IPS-15b (cell line): Measurements from ENCODE around the gene MRFAP1L1.

ENCODE experiments used
- H3K27me3 ChIP-seq: one replicate; pipeline ENCODE4 v1.6.1; 2013; ENCODE audit warnings: low read length; ENCODE audit not compliant: control insufficient read depth, insufficient read depth
- H3K36me3 ChIP-seq: one replicate; pipeline ENCODE4 v1.6.1; 2013; ENCODE audit warnings: low read length; ENCODE audit not compliant: control insufficient read depth, insufficient read depth
- H3K4me1 ChIP-seq: one replicate; pipeline ENCODE4 v1.6.1; 2013; ENCODE audit warnings: mild to moderate bottlenecking, low read length; ENCODE audit not compliant: control insufficient read depth, insufficient read depth
- H3K4me3 ChIP-seq: one replicate; pipeline ENCODE4 v1.5.1; 2013; ENCODE audit warnings: low read depth, low read length
- H3K9ac ChIP-seq: one replicate; pipeline ENCODE4 v1.6.1; 2013; ENCODE audit warnings: low read depth, mild to moderate bottlenecking, low read length
- H3K9me3 ChIP-seq: one replicate; pipeline ENCODE4 v1.6.1; 2013; ENCODE audit warnings: mild to moderate bottlenecking, low read length; ENCODE audit not compliant: control insufficient read depth, insufficient read depth

The MRFAP1L1 gene

GRCh38 chr4:6721121-6721520 lies 11.5 kb upstream of the MRFAP1L1 start:
- Histone ChIP-seq H3K9me3 (no peaks in the 10 kb centered on the region), H3K9ac (no peak overlapping the region), H3K4me3 (no peak overlapping the region)

GRCh38 chr4:6720202-6720699 lies 10.6 kb upstream of the MRFAP1L1 start:
- H3K27me3 ChIP-seq = no peaks in the 10 kb centered on the region
- no peaks in the 10 kb centered on the region for H3K9me3 ChIP-seq
- no peaks in the 10 kb centered on the region for H3K36me3 ChIP-seq
- peaks cover 5% of the 10 kb centered on the region for H3K4me1 ChIP-seq
- H3K9ac ChIP-seq = no peak overlapping the region
- H3K4me3 ChIP-seq = no peak overlapping the region

More at GRCh38 chr4:6721121-6721520, 11.5 kb upstream of the MRFAP1L1 start:
- Histone ChIP-seq H3K4me1 (peaks cover 5% of the 10 kb centered on the region), H3K36me3 (no peaks in the 10 kb centered on the region), H3K27me3 (no peaks in the 10 kb centered on the region)

DNA sequence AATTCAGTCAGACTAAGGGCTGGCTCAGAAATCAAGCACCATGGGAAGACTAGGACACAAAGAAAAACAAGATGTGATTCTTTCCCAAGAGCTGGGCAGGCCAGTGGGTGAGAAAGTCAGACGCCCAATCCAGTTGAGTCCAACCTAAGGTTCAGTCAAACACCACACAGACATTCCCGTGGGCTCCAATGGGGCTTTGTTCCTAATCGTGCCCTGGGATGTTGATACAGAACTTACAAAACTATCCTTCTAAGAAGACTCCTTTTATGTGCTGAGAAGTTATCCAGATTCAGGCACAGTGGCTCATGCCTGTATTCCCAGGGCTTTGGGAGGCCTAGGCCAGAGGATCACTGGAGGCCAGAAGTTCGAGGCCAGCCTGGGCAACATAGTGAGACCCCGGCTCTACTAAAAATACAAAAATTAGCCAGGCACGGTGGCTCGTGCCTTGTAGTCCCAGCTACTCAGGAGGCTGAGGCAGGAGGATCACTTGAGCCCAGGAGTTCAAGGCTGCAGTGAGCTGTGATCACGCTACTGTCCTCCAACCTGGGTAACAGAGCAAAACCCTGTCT lies 10.0 kb upstream of the MRFAP1L1 start:
- Histone ChIP-seq H3K27me3 (no peaks in the 10 kb centered on the region), H3K4me1 (peaks cover 5% of the 10 kb centered on the region), H3K36me3 (no peaks in the 10 kb centered on the region), H3K9me3 (no peaks in the 10 kb centered on the region), H3K9ac (no peak overlapping the region), H3K4me3 (no peak overlapping the region)

DNA sequence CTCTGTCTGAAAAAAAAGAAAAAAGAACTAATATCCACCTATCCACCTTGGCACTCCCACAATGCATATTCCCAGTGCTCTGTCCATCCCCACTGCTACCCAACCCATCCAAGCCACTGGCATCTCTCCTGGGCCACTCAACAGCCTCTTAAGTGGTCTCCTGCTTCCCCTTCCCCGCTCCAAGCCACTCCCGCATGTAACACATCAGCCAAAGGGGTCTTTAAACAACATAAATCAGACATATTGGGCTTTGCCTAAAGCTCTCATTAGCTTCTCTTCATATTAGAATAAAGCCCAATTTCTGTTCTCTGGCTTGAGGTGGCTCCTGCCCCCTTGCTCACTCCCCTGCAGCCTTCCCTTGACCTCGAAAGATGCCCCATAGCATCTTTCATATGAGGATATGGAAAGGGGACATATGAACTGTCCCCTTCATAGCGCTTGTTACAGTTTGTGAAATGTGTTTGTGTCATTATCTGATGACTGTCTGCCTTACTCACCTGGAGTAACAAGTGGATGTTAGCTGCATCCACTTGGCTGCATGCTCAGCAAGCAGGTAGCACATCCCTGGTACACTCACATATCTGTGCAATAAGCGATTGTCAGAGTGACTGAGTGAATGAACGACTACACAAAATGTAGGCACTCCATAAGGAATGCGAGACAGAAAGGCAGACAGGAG lies 9.4 kb upstream of the MRFAP1L1 start:
- Histone ChIP-seq H3K4me1 (peaks cover 5% of the 10 kb centered on the region), H3K9me3 (no peaks in the 10 kb centered on the region), H3K4me3 (no peak overlapping the region), H3K36me3 (no peaks in the 10 kb centered on the region), H3K9ac (no peak overlapping the region), H3K27me3 (no peaks in the 10 kb centered on the region)

GRCh38 chr4:6716958-6717655 lies 7.4 kb upstream of the MRFAP1L1 start:
- peaks cover 5% of the 10 kb centered on the region for H3K4me1 ChIP-seq
- H3K27me3 ChIP-seq = peaks cover 3% of the 10 kb centered on the region
- H3K9me3 ChIP-seq = no peaks in the 10 kb centered on the region
- H3K4me3 ChIP-seq = peak overlapping the region; percentile 95
- H3K9ac ChIP-seq = peak overlapping the region; percentile 86
- H3K36me3 ChIP-seq = no peaks in the 10 kb centered on the region

DNA sequence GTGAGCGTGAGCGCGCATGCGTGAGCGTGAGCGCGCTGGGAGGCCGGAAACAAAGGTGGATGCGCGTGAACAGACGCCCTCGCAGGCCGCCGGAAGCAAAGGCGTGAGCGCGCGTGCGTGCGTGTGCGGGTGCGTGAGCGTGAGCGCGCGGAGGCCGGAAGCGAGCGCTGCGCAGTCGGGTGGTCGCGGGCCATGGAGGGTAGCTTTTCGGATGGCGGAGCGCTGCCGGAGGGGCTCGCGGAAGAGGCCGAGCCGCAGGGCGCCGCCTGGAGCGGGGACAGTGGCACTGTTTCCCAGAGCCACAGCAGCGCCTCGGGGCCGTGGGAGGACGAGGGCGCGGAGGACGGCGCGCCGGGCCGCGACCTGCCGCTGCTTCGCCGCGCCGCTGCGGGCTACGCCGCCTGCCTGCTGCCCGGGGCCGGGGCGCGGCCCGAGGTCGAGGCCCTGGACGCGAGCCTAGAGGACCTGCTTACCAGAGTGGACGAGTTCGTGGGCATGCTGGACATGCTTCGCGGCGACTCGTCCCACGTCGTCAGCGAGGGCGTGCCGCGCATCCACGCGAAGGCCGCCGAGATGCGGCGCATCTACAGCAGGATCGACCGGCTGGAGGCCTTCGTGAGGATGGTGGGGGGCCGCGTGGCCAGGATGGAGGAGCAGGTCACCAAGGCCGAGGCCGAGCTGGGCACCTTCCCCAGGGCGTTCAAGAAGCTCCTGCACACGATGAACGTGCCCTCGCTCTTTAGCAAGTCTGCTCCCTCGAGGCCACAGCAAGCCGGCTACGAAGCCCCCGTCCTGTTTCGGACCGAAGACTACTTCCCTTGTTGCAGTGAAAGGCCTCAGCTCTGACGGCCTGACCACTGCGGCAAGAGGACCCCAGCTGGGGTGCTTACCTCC lies 6.6 kb upstream of the MRFAP1L1 start, which contains the start of gene BLOC1S4:
Gene BLOC1S4 (plus strand): TSS at position 157 of the 894 bp plus-strand sequence. CDS start 36 bp downstream, at position 193.
- Histone ChIP-seq H3K9me3 (no peaks in the 10 kb centered on the region), H3K36me3 (no peaks in the 10 kb centered on the region), H3K4me3 (peak within 1 kb of the TSS; percentile 95), H3K4me1 (peaks cover 5% of the 10 kb centered on the region), H3K27me3 (peaks cover 3% of the 10 kb centered on the region), H3K9ac (peak within 1 kb of the TSS; percentile 86)

- Histone ChIP-seq H3K4me3 (peak overlapping the region; percentile 95), H3K4me1 (peaks cover 5% of the 10 kb centered on the region), H3K9ac (no peak overlapping the region), H3K9me3 (no peaks in the 10 kb centered on the region), H3K36me3 (no peaks in the 10 kb centered on the region), H3K27me3 (peaks cover 3% of the 10 kb centered on the region)
Measured at GRCh38 chr4:6715704-6716017, 6.0 kb upstream of the MRFAP1L1 start.

- Histone ChIP-seq H3K4me1 (peaks cover 8% of the 10 kb centered on the region), H3K36me3 (no peaks in the 10 kb centered on the region), H3K9me3 (no peaks in the 10 kb centered on the region), H3K9ac (no peak overlapping the region), H3K4me3 (no peak overlapping the region), H3K27me3 (peaks cover 3% of the 10 kb centered on the region)
Measured at GRCh38 chr4:6714954-6715353, 5.3 kb upstream of the MRFAP1L1 start.

- no peaks in the 10 kb centered on the region for H3K36me3 ChIP-seq
- H3K4me3 ChIP-seq = no peak overlapping the region
Measured at GRCh38 chr4:6710996-6711395, 1.3 kb upstream of the MRFAP1L1 start.

DNA sequence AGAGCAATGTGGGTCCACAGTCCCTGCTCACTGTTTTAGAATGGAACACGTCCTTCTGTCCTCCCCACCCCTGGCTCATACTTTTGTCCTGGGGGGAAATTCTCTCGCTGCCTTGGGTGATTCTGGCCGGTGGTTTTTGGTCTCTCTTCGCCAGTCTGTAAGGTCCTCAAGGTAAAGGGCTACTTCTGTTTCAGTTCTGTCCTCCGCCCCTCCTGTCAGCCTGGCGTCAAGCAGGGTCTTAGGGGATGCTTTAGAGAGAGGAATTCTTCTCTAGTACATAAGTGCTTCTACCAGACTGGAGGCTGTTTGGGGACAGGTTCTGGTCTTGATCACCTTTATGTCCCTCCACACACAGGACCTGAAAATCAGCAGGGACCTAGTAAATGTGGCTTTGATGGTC lies 617 bp upstream of the MRFAP1L1 start:
- Histone ChIP-seq H3K4me1 (peaks cover 2% of the 10 kb centered on the region), H3K36me3 (no peaks in the 10 kb centered on the region), H3K9ac (peak overlapping the region; percentile 58), H3K9me3 (no peaks in the 10 kb centered on the region), H3K27me3 (peaks cover 3% of the 10 kb centered on the region), H3K4me3 (peak overlapping the region; percentile 87)

More at GRCh38 chr4:6710996-6711395, 1.3 kb upstream of the MRFAP1L1 start:
- no peaks in the 10 kb centered on the region for H3K9me3 ChIP-seq
- H3K27me3 ChIP-seq = peaks cover 3% of the 10 kb centered on the region
- no peak overlapping the region for H3K9ac ChIP-seq
- peaks cover 2% of the 10 kb centered on the region for H3K4me1 ChIP-seq

GRCh38 chr4:6706173-6706572 lies 3.5 kb downstream of the MRFAP1L1 start:
- H3K36me3 ChIP-seq = no peaks in the 10 kb centered on the region
- H3K27me3 ChIP-seq = no peaks in the 10 kb centered on the region
- H3K9me3 ChIP-seq = no peaks in the 10 kb centered on the region
- peaks cover 2% of the 10 kb centered on the region for H3K4me1 ChIP-seq
- H3K9ac ChIP-seq = no peak overlapping the region
- H3K4me3 ChIP-seq = no peak overlapping the region
